ENCODE data around the gene CAMK1D. TPM values are rescaled to one million over a fixed set of nuclear protein-coding genes. Genes with fewer than 3 reads are reported as not detected.

The CAMK1D gene
- total and polyA plus RNA-seq, 3 donors from 2014 or later, result 10.0 to 14.5 (median 14.0) TPM

DNA sequence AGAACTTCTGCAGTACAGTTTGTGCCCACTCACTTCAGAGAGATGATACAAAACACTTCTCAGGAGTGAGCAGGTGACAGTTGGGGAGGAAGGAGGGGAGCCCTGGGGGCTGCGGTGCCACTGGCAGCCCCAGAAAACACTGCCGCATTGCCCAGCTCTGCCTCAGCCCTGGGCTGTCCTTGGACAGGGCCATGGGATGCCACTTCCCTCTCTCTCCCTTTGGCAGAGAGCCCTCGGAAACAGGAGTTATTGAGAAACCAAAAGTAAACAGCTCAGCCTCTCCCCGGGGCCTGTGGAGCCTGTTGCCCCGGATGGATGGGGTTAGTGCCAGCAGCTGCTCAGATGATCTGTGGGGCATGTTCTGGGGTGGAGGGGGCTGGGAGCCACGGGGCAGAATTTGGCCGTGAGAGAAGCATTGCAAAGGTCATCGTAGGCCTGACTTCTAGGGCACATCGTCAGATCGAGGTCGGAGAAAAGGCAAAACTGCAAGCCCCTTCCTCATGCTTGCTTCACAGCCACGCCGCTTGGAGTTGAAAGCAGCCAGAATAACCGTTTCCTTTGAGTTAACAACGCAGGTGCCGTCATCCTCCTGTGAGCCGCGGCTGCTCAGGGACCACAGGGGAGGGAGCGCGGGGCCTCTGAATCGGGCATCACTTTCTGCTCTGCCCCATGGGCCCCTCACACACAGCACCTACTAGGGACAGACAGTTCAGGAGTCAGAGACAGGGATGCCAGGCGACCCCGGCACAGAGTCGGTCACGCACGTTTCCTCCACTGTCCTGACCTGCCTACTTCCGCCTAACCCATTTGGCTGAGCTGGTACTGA, 256.4 kb downstream of the CAMK1D start:
- H3K27ac ChIP-seq, result peak overlapping the region; percentile 32 to 62
- TF ChIP-seq, protein P1, sequence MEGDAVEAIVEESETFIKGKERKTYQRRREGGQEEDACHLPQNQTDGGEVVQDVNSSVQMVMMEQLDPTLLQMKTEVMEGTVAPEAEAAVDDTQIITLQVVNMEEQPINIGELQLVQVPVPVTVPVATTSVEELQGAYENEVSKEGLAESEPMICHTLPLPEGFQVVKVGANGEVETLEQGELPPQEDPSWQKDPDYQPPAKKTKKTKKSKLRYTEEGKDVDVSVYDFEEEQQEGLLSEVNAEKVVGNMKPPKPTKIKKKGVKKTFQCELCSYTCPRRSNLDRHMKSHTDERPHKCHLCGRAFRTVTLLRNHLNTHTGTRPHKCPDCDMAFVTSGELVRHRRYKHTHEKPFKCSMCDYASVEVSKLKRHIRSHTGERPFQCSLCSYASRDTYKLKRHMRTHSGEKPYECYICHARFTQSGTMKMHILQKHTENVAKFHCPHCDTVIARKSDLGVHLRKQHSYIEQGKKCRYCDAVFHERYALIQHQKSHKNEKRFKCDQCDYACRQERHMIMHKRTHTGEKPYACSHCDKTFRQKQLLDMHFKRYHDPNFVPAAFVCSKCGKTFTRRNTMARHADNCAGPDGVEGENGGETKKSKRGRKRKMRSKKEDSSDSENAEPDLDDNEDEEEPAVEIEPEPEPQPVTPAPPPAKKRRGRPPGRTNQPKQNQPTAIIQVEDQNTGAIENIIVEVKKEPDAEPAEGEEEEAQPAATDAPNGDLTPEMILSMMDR (IDR thresholded peaks at IDR 0.05), result no peak
- TF ChIP-seq POLR2A (IDR thresholded peaks at IDR 0.05), result no peak
- intact Hi-C loops (cut with DNase I; ENCODE audit: low total_unique reads), result no loop called here
- no peak overlapping the region for H3K4me3 ChIP-seq
- peaks cover 5% of the 10 kb centered on the region for H3K4me1 ChIP-seq
- WGBS, 2 donors, result 54 to 55% methylated on average over 16 to 27 of the region's 27 CpGs
- no peaks in the 10 kb centered on the region for H3K36me3 ChIP-seq (ENCODE audit: low read depth, missing control alignments)
- peak; percentile 67 for DNase-seq
- no peaks in the 10 kb centered on the region for H3K9me3 ChIP-seq
- no peaks in the 10 kb centered on the region for H3K27me3 ChIP-seq

DNA sequence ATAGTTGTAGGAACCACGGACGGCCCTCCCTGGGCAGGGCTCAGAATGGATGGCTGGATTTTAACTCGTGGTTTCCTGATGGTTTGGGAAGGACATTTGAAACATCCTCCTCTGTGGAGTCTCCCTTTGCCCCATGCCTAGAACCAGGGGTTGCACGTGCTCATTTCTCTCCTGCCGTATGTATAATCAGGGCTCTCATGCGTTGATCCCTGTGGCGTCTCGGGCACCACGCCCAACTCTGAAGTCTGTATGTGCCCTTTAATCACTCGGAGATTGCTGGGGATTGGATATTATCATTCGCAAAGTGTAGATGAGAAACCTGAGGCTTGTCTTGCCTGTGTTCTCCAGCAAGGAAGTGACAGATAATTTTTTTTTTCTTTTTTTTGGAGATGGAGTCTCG, 257.1 kb downstream of the CAMK1D start:
- intact Hi-C loops (cut with DNase I; ENCODE audit: low total_unique reads), result no loop called here
- Histone ChIP-seq H3K27ac (peak overlapping the region in 1 of 2 donors; percentile 62), H3K4me1 (peaks cover 5% of the 10 kb centered on the region), H3K27me3 (no peaks in the 10 kb centered on the region), H3K36me3 (ENCODE audit: low read depth, missing control alignments) (no peaks in the 10 kb centered on the region), H3K9me3 (no peaks in the 10 kb centered on the region), H3K4me3 (no peak overlapping the region)
- TF ChIP-seq, protein P1 (IDR thresholded peaks at IDR 0.05), result no peak
- TF ChIP-seq POLR2A (IDR thresholded peaks at IDR 0.05), result no peak
- no peak for DNase-seq
- 78 to 88% methylated on average over 11 to 12 of the region's 12 CpGs for WGBS, 2 donors

DNA sequence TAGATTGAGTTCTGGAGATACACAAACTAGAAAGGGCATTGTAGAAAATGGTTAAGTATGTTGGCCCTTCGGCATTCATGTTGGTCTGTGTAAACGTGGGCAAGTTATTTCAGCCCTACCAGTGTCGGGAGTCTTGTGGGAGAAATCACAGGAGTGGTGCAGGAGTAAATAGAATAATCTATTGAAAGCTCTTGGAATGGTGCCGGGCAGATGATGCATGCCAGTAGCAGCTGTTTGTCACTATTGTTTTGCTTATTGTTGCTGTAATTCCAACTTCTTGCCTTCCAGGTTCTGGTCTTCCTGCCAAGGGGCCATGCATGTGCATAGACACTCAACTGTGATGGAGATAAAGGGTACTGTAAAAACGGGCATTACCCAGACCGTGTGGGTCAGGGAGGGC, 259.4 kb downstream of the CAMK1D start:
- no peak for DNase-seq
- Histone ChIP-seq H3K4me3 (no peak overlapping the region), H3K36me3 (ENCODE audit: low read depth, missing control alignments) (no peaks in the 10 kb centered on the region), H3K27me3 (no peaks in the 10 kb centered on the region), H3K9me3 (no peaks in the 10 kb centered on the region), H3K4me1 (peaks cover 5% of the 10 kb centered on the region), H3K27ac (no peak overlapping the region)
- TF ChIP-seq, protein P1 (IDR thresholded peaks at IDR 0.05), result no peak
- TF ChIP-seq POLR2A (IDR thresholded peaks at IDR 0.05), result no peak
- WGBS, 2 donors, result 84 to 91% methylated on average over 6 of the region's 6 CpGs
- intact Hi-C loops (cut with DNase I; ENCODE audit: low total_unique reads), result no loop called here

DNA sequence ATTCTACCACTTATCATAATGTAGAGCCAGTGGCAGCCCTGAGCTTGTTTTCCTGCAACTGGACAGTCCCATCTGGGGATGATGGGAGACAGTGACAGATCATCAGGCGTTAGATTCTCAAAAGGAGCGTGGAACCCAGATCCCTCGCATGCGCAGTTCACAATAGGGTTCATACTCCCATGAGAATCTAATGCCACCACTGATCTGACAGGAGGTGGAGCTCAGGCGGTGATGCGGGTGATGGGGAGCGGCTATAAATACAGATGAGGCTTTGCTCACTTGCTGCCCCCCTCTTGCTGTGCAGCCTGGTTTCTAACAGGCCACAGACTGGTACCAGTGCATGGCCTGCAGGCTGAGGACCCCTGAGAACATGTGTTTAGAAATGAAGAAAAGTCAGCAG, 260.1 kb downstream of the CAMK1D start:
- WGBS, 2 donors, result 90 to 91% methylated on average over 6 to 7 of the region's 7 CpGs
- Histone ChIP-seq H3K27ac (no peak overlapping the region), H3K4me3 (no peak overlapping the region), H3K27me3 (no peaks in the 10 kb centered on the region), H3K9me3 (no peaks in the 10 kb centered on the region), H3K4me1 (peaks cover 5% of the 10 kb centered on the region), H3K36me3 (ENCODE audit: low read depth, missing control alignments) (no peaks in the 10 kb centered on the region)
- intact Hi-C loops (cut with DNase I; ENCODE audit: low total_unique reads), result no loop called here
- DNase-seq, result no peak
- TF ChIP-seq, protein P1 (IDR thresholded peaks at IDR 0.05), result no peak
- no peak for TF ChIP-seq POLR2A (IDR thresholded peaks at IDR 0.05)

DNA sequence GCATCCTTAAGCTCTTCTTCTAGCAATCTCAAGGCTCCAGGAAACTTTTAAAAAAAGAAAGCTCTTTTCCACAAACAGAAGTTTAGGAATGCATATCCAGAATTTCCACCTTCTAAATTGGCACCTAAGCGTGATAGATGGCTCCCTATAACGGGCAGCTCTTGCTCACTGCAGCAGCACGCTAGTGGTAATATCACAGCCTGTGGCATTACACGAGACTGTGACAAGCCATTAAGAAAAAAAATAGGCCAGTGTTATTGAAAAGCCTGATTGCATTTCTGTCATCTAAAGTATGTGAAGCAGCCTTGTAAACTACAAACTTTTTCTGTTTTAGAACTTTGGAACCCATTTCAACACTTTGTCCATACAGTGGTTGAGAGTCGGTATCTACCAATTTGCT, 263.8 kb downstream of the CAMK1D start:
- Histone ChIP-seq H3K4me1 (no peaks in the 10 kb centered on the region), H3K27me3 (no peaks in the 10 kb centered on the region), H3K4me3 (no peak overlapping the region), H3K36me3 (ENCODE audit: low read depth, missing control alignments) (no peaks in the 10 kb centered on the region), H3K9me3 (no peaks in the 10 kb centered on the region), H3K27ac (no peak overlapping the region)
- 91 to 96% methylated on average over 5 of the region's 5 CpGs for WGBS, 2 donors
- intact Hi-C loops (cut with DNase I; ENCODE audit: low total_unique reads), result no loop called here
- TF ChIP-seq, protein P1 (IDR thresholded peaks at IDR 0.05), result no peak
- TF ChIP-seq POLR2A (IDR thresholded peaks at IDR 0.05), result no peak
- no peak for DNase-seq

Data from testis (tissue), 3 donors.